ENCODE measurements around the gene MTHFR. TPM values are rescaled to one million over a fixed set of nuclear protein-coding genes. Genes with fewer than 3 reads are reported as not detected.

MTHFR gene
- polyA plus RNA-seq, 1 donor from 2014 or later: 21.2 TPM

DNA sequence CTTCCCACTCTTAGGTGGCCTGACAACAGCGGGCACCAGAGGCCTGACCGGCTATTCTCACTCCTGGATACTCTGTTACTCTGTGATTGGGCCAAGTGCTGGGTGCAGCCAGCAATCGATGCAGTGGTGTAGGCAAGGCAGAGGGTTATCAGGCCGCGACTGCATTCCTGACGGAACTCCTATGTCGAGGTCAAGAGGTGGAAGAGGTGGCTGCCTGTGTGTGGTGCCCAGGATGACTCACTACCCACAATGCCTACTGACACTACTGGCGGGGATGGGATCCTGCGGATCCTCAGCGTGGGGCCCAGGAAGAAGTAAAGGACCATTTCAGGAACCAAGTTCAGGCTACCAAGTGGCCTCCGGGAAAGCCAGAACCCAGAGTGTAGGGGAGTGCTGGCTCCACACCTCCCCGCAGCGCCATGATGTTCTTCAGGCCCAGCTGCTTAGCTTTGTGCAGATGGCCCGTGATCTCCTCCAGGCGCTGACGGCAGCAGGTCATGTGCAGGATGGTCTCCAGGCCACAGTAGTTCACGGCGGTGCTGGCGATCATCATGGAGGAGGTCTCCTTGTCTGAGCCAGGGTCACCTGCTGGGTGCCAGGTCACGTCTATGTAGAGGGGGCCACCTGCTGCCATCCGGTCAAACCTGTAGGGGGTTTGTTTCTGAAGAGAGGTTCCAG is 4.9 kb downstream of the MTHFR start:
- Histone ChIP-seq H3K27me3 (ENCODE audit: insufficient read depth, low read depth, low read length) (no peaks in the 10 kb centered on the region), H3K79me2 (replicated peaks; ENCODE audit: insufficient read depth, low read length) (peaks cover 6% of the 10 kb centered on the region), H3K9me3 (ENCODE audit: low read length) (no peaks in the 10 kb centered on the region), H2AFZ (ENCODE audit: low read depth, low read length) (no peak overlapping the region), H3K27ac (ENCODE audit: low read length) (no peak overlapping the region), H4K20me1 (ENCODE audit: insufficient read depth) (no peaks in the 10 kb centered on the region), H3K9ac (ENCODE audit: low read length) (no peak overlapping the region), H3K36me3 (ENCODE audit: insufficient read depth, low read length) (no peaks in the 10 kb centered on the region), H3F3A (ENCODE audit: insufficient read depth, low read length, poor library complexity, severe bottlenecking) (no peaks in the 10 kb centered on the region), H3K9me2 (ENCODE audit: insufficient read depth, low read length) (no peaks in the 10 kb centered on the region), H3K4me2 (ENCODE audit: low read length) (no peak overlapping the region), H3K4me3 (ENCODE audit: low read length) (no peak overlapping the region)
- TF ChIP-seq EZH2 (IDR thresholded peaks at IDR 0.05; ENCODE audit: borderline replicate concordance, insufficient read depth, low read length, poor library complexity, severe bottlenecking) (no peak), SMC3 (conservative IDR thresholded peaks at IDR 0.05; ENCODE audit: poor library complexity) (no peak), EP300 (conservative IDR thresholded peaks at IDR 0.05; ENCODE audit: poor library complexity, severe bottlenecking) (no peak), RAD21 (conservative IDR thresholded peaks at IDR 0.05) (no peak), MXI1 (conservative IDR thresholded peaks at IDR 0.05; ENCODE audit: poor library complexity, severe bottlenecking) (no peak), POLR2AphosphoS5 (IDR thresholded peaks at IDR 0.05) (no peak)

DNA sequence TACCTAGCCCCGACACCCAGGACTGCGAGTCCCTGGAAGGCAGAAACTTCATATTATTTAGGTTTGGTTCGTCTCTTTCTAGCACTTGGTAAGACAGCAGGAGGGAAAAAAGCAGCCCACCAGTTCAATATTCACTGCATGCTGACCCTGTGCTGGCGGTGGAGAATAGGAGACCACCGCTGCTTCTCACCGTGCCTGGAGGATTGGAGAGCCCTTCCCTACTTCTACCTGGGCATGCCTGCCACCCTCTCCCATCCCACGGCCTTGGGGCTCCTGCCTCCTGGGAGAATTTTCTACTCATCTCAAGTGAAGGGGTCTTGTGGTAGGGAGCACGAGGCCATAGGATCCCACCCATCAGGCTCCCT is 5.4 kb downstream of the MTHFR start:
- H3K4me2 ChIP-seq (ENCODE audit: low read length): no peak overlapping the region
- H3K79me2 ChIP-seq (replicated peaks; ENCODE audit: insufficient read depth, low read length): peaks cover 4% of the 10 kb centered on the region
- TF ChIP-seq, protein P1, sequence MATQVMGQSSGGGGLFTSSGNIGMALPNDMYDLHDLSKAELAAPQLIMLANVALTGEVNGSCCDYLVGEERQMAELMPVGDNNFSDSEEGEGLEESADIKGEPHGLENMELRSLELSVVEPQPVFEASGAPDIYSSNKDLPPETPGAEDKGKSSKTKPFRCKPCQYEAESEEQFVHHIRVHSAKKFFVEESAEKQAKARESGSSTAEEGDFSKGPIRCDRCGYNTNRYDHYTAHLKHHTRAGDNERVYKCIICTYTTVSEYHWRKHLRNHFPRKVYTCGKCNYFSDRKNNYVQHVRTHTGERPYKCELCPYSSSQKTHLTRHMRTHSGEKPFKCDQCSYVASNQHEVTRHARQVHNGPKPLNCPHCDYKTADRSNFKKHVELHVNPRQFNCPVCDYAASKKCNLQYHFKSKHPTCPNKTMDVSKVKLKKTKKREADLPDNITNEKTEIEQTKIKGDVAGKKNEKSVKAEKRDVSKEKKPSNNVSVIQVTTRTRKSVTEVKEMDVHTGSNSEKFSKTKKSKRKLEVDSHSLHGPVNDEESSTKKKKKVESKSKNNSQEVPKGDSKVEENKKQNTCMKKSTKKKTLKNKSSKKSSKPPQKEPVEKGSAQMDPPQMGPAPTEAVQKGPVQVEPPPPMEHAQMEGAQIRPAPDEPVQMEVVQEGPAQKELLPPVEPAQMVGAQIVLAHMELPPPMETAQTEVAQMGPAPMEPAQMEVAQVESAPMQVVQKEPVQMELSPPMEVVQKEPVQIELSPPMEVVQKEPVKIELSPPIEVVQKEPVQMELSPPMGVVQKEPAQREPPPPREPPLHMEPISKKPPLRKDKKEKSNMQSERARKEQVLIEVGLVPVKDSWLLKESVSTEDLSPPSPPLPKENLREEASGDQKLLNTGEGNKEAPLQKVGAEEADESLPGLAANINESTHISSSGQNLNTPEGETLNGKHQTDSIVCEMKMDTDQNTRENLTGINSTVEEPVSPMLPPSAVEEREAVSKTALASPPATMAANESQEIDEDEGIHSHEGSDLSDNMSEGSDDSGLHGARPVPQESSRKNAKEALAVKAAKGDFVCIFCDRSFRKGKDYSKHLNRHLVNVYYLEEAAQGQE (IDR thresholded peaks at IDR 0.05; ENCODE audit: borderline replicate concordance): no peak
- TF ChIP-seq EZH2 (IDR thresholded peaks at IDR 0.05; ENCODE audit: borderline replicate concordance, insufficient read depth, low read length, poor library complexity, severe bottlenecking) (no peak), MXI1 (conservative IDR thresholded peaks at IDR 0.05; ENCODE audit: poor library complexity, severe bottlenecking) (no peak), RAD21 (conservative IDR thresholded peaks at IDR 0.05) (no peak), SMC3 (conservative IDR thresholded peaks at IDR 0.05; ENCODE audit: poor library complexity) (no peak), POLR2AphosphoS5 (IDR thresholded peaks at IDR 0.05) (no peak), EP300 (conservative IDR thresholded peaks at IDR 0.05; ENCODE audit: poor library complexity, severe bottlenecking) (no peak), TAF1 (IDR thresholded peaks at IDR 0.05; ENCODE audit: low read depth) (no peak)
- TF ChIP-seq, protein P2, sequence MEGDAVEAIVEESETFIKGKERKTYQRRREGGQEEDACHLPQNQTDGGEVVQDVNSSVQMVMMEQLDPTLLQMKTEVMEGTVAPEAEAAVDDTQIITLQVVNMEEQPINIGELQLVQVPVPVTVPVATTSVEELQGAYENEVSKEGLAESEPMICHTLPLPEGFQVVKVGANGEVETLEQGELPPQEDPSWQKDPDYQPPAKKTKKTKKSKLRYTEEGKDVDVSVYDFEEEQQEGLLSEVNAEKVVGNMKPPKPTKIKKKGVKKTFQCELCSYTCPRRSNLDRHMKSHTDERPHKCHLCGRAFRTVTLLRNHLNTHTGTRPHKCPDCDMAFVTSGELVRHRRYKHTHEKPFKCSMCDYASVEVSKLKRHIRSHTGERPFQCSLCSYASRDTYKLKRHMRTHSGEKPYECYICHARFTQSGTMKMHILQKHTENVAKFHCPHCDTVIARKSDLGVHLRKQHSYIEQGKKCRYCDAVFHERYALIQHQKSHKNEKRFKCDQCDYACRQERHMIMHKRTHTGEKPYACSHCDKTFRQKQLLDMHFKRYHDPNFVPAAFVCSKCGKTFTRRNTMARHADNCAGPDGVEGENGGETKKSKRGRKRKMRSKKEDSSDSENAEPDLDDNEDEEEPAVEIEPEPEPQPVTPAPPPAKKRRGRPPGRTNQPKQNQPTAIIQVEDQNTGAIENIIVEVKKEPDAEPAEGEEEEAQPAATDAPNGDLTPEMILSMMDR (IDR thresholded peaks at IDR 0.05; ENCODE audit: poor library complexity, severe bottlenecking): no peak
- H3K36me3 ChIP-seq (ENCODE audit: insufficient read depth, low read length): no peaks in the 10 kb centered on the region
- H2AFZ ChIP-seq (ENCODE audit: low read depth, low read length): no peak overlapping the region
- no peaks in the 10 kb centered on the region for H3K27me3 ChIP-seq (ENCODE audit: insufficient read depth, low read depth, low read length)
- H3K4me3 ChIP-seq (ENCODE audit: low read length): no peak overlapping the region
- no peak overlapping the region for H3K9ac ChIP-seq (ENCODE audit: low read length)
- H3K9me2 ChIP-seq (ENCODE audit: insufficient read depth, low read length): no peaks in the 10 kb centered on the region
- H3K27ac ChIP-seq (ENCODE audit: low read length): no peak overlapping the region
- no peaks in the 10 kb centered on the region for H4K20me1 ChIP-seq (ENCODE audit: insufficient read depth)
- no peaks in the 10 kb centered on the region for H3F3A ChIP-seq (ENCODE audit: insufficient read depth, low read length, poor library complexity, severe bottlenecking)
- H3K9me3 ChIP-seq (ENCODE audit: low read length): no peaks in the 10 kb centered on the region

Measured in neural cell (in vitro differentiated cells).